Osteocyte (in vitro differentiated cells): ENCODE results near the gene PPP1R1C. TPM values are rescaled to one million over a fixed set of nuclear protein-coding genes. Genes with fewer than 3 reads are reported as not detected.
"Not testable (repeated sequence)": the region's sequence is repeated elsewhere in the genome, so short reads cannot be mapped to it uniquely, and the experiment has no call there.

Experiments used
- DNase-seq: peaks from one replicate; pipeline ENCODE4 v3.0.0; 2021; ENCODE audit warnings: mixed read lengths; ENCODE audit not compliant: unreplicated experiment; ENCODE audit errors: extremely low spot score
- H3K27ac Mint-ChIP-seq: one replicate; pipeline ENCODE4 v1.8.0; 2021; ENCODE audit warnings: mild to moderate bottlenecking, mixed read lengths; ENCODE audit not compliant: unreplicated experiment
- H3K27me3 Mint-ChIP-seq: one replicate; pipeline ENCODE4 v1.8.0; 2021; ENCODE audit warnings: mixed read lengths; ENCODE audit not compliant: unreplicated experiment
- H3K36me3 Mint-ChIP-seq: one replicate; pipeline ENCODE4 v1.8.0; 2021; ENCODE audit warnings: mixed read lengths; ENCODE audit not compliant: unreplicated experiment
- H3K4me1 Mint-ChIP-seq: one replicate; pipeline ENCODE4 v1.8.0; 2021; ENCODE audit warnings: mixed read lengths; ENCODE audit not compliant: unreplicated experiment
- H3K4me3 Mint-ChIP-seq: one replicate; pipeline ENCODE4 v1.8.0; 2021; ENCODE audit warnings: mild to moderate bottlenecking, moderate library complexity, mixed read lengths; ENCODE audit not compliant: unreplicated experiment
- H3K9me3 Mint-ChIP-seq: one replicate; pipeline ENCODE4 v1.8.0; 2021; ENCODE audit warnings: mixed read lengths; ENCODE audit not compliant: unreplicated experiment
- total RNA-seq: library from RNA; stranded (reverse); gene quantifications from 2 replicates; pipeline ENCODE4 v1.2.1, GENCODE V29; 2021
- TF ChIP-seq, protein P1 (sequence below): fragments of 200-600 bp; sonication (generic); IDR thresholded peaks from 2 replicates; pipeline ENCODE4 v1.5.0; 2021; ENCODE audit warnings: antibody characterized with exemption, mild to moderate bottlenecking, moderate library complexity

Gene PPP1R1C
- total RNA-seq, 1 donor from 2014 or later = 1.6 TPM

DNA sequence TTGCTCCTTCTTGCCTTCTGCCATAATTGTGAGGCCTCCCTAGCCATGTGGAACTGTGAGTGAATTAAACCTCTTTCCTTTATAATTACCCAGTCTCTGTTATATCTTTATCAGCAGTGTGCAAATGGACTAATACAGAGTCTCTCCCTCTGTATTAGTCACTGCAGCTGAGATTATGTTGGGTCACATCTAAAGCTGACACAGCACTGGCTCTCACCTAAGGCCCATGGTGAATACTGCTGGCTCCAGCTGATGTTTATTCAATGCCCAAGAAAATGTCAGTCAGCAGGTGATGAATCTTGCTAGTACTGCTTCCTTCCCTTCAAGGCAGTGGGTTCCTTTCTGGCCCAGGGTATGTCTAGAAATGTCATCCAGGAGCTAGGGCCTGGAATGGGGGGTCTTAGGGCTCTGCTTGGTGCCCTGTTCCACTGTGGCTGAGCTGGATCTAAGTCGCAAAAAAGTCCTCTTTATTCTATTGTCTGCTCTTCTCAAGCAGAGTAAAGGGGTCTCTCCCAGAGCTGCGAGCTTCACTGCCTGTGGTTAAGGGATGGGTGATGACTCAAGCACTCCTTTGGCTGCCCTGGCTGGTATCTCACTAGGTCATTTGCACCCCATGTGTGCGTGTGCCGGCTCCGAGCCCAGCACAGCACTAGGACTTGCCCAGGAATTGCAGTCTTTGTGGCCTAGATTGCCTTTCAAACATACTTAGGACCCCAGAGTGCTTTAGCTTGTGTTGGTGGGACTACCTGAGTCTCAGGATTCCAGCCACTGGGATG is 29.9 kb downstream of the PPP1R1C start:
- DNase-seq = no peak
- H3K36me3 Mint-ChIP-seq = peaks cover 4% of the 10 kb centered on the region
- H3K4me1 Mint-ChIP-seq = peaks cover 15% of the 10 kb centered on the region
- peaks cover 28% of the 10 kb centered on the region for H3K9me3 Mint-ChIP-seq
- no peak overlapping the region for H3K4me3 Mint-ChIP-seq
- no peak overlapping the region for H3K27ac Mint-ChIP-seq
- no peaks in the 10 kb centered on the region for H3K27me3 Mint-ChIP-seq
- TF ChIP-seq, protein P1, sequence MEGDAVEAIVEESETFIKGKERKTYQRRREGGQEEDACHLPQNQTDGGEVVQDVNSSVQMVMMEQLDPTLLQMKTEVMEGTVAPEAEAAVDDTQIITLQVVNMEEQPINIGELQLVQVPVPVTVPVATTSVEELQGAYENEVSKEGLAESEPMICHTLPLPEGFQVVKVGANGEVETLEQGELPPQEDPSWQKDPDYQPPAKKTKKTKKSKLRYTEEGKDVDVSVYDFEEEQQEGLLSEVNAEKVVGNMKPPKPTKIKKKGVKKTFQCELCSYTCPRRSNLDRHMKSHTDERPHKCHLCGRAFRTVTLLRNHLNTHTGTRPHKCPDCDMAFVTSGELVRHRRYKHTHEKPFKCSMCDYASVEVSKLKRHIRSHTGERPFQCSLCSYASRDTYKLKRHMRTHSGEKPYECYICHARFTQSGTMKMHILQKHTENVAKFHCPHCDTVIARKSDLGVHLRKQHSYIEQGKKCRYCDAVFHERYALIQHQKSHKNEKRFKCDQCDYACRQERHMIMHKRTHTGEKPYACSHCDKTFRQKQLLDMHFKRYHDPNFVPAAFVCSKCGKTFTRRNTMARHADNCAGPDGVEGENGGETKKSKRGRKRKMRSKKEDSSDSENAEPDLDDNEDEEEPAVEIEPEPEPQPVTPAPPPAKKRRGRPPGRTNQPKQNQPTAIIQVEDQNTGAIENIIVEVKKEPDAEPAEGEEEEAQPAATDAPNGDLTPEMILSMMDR = no peak

DNA sequence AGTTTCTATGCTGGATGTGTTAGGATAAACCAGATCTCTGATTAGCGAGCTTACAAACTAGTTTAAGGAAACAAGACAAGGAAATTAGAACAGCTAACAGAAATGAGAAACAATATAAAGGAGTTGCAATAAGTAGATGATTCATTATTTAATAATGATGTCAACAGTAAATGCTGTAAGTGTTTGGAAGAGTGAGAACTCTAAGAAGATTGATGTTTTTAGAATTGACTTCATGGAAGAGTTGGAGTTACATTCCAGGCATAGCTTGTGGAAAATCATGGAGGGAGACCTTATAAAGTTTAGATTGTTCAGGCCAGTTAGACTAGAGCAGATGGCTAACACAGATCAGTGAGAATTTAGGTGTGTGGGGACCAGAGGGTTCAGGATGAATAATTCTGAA is 32.6 kb downstream of the PPP1R1C start:
- DNase-seq = no peak
- Mint-ChIP-seq H3K27me3 (no peaks in the 10 kb centered on the region), H3K9me3 (peaks cover 16% of the 10 kb centered on the region), H3K4me1 (peaks cover 27% of the 10 kb centered on the region), H3K36me3 (peaks cover 5% of the 10 kb centered on the region), H3K4me3 (no peak overlapping the region), H3K27ac (no peak overlapping the region)
- TF ChIP-seq, protein P1 = no peak

DNA sequence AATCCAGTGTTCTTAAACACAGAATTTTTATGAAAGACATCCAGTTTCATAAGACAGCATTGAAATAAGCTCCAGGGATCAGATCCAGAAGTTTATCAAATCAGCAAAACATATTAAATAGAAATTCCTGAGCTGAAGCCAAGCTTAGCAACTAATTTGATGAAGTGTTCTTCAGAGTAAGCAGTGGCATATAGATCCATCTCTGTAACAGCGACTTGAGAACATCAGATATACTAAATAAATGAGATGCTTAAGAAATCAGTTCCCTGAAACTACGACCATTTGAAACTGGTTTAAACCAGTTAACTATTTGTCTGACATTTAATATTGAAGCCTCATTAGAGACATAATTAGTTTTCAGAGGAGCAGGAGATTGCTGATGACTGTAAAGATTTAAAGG is 34.1 kb downstream of the PPP1R1C start:
- Mint-ChIP-seq H3K27me3 (no peaks in the 10 kb centered on the region), H3K4me3 (no peak overlapping the region), H3K9me3 (peaks cover 12% of the 10 kb centered on the region), H3K27ac (peak overlapping the region; percentile 65), H3K4me1 (peaks cover 27% of the 10 kb centered on the region), H3K36me3 (peaks cover 5% of the 10 kb centered on the region)
- TF ChIP-seq, protein P1 = no peak
- no peak for DNase-seq

DNA sequence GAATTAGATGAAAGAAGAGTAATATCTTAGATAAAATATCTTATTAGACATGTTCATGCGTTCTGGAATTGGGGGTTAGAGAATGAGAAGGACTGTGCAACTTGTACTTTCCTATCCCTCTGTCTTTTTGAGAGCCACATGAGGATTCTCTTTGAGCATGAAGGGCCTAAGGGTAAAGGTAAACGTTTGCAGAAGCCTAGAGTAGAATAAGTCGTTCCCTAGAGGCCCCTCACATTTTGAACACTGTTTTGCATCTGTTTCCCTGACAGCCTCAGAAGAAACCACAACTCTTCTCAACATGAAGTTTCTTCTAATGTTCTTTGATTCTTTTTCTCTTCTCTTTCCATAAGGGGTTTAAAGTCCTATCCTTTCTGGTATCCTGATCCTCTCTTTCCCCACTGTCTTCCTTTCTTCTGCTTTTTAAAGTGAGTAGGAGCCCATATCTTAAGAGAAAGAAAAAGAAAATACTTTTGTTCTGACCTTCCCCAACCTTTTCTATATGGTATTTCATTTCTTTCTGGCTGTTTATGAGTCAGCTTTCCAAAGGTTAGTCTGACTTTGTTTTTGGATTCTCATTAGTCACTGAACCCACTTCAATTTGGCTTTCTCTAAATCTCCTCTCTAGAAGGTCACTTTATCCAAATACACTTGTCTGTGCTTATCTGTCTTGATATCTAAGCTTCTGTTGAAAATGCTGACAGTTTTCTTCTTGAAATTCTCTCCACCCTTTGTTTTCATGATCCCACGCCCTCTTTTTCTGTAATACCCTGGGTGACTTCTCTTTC is 34.8 kb downstream of the PPP1R1C start:
- Mint-ChIP-seq H3K4me3 (no peak overlapping the region), H3K4me1 (peaks cover 27% of the 10 kb centered on the region), H3K36me3 (peaks cover 5% of the 10 kb centered on the region), H3K27me3 (no peaks in the 10 kb centered on the region), H3K9me3 (peaks cover 12% of the 10 kb centered on the region), H3K27ac (peak overlapping the region; percentile 65)
- TF ChIP-seq, protein P1 = no peak
- no peak for DNase-seq

DNA sequence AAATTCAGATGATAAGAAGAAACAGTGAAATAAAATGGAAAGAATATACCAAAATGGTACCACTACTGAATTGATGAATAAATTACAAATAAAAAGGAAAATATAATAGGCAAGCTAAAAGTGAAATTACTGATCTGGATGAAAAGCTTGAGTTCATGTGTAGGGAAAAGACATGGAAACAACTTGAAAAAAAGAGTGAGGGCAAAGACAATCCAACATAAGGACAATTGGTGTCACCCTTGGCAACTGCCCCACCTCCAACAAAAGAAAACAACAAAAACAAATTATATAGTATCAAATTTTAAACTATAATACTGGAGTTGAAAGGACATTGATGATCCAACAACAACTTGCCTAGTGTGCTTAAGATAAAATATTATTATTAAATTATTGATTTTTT is 37.6 kb downstream of the PPP1R1C start:
- no peaks in the 10 kb centered on the region for H3K27me3 Mint-ChIP-seq
- no peak overlapping the region for H3K27ac Mint-ChIP-seq
- H3K4me3 Mint-ChIP-seq = no peak overlapping the region

DNA sequence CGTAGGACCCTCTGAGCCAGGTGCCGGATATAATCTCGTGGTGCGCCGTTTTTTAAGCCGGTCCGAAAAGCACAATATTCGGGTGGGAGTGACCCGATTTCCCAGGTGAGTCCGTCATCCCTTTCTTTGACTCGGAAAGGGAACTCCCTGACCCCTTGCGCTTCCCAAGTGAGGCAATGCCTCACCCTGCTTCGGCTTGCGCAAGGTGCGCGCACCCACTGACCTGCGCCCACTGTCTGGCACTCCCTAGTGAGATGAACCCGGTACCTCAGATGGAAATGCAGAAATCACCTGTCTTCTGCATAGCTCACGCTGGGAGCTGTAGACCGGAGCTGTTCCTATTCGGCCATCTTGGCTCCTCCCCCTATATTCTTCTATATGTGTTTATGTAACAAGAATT is 45.2 kb downstream of the PPP1R1C start:
- H3K27ac Mint-ChIP-seq, H3K9me3 Mint-ChIP-seq, H3K4me1 Mint-ChIP-seq, H3K27me3 Mint-ChIP-seq, H3K36me3 Mint-ChIP-seq, DNase-seq: not testable (repeated sequence)
- peak overlapping the region; percentile 69 for H3K4me3 Mint-ChIP-seq

More for the DNA sequence above, 37.6 kb downstream of the PPP1R1C start:
- Mint-ChIP-seq H3K4me1 (peaks cover 23% of the 10 kb centered on the region), H3K9me3 (peaks cover 12% of the 10 kb centered on the region), H3K36me3 (peaks cover 5% of the 10 kb centered on the region)
- TF ChIP-seq, protein P1 = no peak
- no peak for DNase-seq
